ENCODE data around the gene TMEM242.

TMEM242 gene

DNA sequence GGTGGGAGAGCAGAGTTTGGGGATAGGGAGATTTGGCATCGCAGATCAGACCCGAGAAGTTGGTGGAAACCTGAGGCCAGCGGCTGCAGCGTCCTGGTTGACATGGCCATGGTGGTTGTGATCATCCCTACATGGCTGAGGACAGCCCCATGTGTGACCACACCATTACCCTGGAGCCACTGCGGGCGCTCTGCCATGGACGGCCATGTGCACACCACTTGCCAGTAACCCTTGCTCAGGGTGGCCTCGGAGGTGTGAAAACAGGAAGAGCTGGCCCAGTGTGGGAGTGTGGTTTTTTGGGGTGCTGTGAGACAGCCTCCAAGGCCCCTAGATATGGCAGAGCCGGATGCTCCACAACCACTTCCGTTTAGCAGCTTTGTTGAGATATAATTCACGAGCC lies 64.4 kb downstream of the TMEM242 start:
- H3K36me3 ChIP-seq (ENCODE audit: control insufficient read depth in 1 of 2, insufficient read depth in 2 of 2, low read length in 2 of 2), result no peaks in the 10 kb centered on the region
- H3K27ac ChIP-seq (ENCODE audit: low read depth, low read length), result no peak overlapping the region
- no peaks in the 10 kb centered on the region for H3K27me3 ChIP-seq (ENCODE audit: control insufficient read depth in 1 of 2, insufficient read depth in 2 of 2, low read length in 2 of 2)
- H3K9ac ChIP-seq (ENCODE audit: low read depth in 1 of 2, low read length in 2 of 2), result no peak overlapping the region
- H3K4me3 ChIP-seq (ENCODE audit: low read depth in 1 of 2, low read length in 2 of 2), result no peak overlapping the region
- H3K9me3 ChIP-seq (ENCODE audit: control insufficient read depth in 1 of 2, low read length in 2 of 2), result no peaks in the 10 kb centered on the region
- H3K4me1 ChIP-seq (ENCODE audit: control insufficient read depth in 1 of 2, insufficient read depth in 2 of 2, low read length in 2 of 2), result peaks cover 0 to 5% of the 10 kb centered on the region in 2 donors

DNA sequence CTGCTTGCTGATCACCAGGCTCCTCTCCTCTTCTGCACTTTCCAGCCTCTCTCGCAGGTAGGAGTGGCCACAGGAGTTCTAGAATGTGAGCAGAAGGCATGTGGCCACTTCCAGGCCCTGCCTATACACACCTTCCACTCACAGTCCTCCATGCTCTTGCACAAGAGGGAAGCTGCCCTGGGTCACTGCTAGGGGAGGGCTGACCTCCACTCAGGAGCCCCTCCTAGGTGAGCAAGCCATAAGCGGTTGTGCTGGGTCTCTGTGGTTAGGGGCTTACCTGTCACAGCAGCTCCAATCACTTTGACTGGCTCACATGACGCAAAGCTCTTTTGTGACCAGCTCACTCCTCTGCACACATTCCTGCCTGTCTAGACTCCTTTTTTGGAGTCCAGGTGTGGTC lies 68.2 kb downstream of the TMEM242 start:
- Histone ChIP-seq H3K4me3 (ENCODE audit: low read depth in 1 of 2, low read length in 2 of 2) (no peak overlapping the region), H3K9ac (ENCODE audit: low read depth in 1 of 2, low read length in 2 of 2) (no peak overlapping the region), H3K4me1 (ENCODE audit: control insufficient read depth in 1 of 2, insufficient read depth in 2 of 2, low read length in 2 of 2) (no peaks in the 10 kb centered on the region), H3K27me3 (ENCODE audit: control insufficient read depth in 1 of 2, insufficient read depth in 2 of 2, low read length in 2 of 2) (no peaks in the 10 kb centered on the region), H3K9me3 (ENCODE audit: control insufficient read depth in 1 of 2, low read length in 2 of 2) (no peaks in the 10 kb centered on the region), H3K27ac (ENCODE audit: low read depth, low read length) (no peak overlapping the region), H3K36me3 (ENCODE audit: control insufficient read depth in 1 of 2, insufficient read depth in 2 of 2, low read length in 2 of 2) (no peaks in the 10 kb centered on the region)

DNA sequence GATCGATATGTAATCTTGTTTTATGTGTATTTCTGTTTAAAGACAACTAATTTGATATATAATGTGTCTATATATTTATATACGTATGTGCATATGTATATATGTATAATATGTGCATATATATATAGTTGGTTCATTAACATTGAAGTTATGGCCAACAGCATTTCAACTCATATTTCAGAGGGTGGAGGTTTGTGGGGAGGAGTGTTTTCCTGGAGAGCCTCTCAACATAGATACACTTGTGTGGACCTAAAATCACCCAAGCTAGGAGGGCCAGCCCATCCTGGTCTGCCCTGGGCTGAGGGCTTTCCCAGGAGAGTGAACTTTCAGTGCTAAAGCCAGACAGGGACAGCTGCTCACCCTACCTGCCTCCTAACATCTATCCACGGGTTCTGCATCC lies 68.8 kb downstream of the TMEM242 start:
- Histone ChIP-seq H3K4me1 (ENCODE audit: control insufficient read depth in 1 of 2, insufficient read depth in 2 of 2, low read length in 2 of 2) (no peaks in the 10 kb centered on the region), H3K27ac (ENCODE audit: low read depth, low read length) (no peak overlapping the region), H3K9ac (ENCODE audit: low read depth in 1 of 2, low read length in 2 of 2) (no peak overlapping the region), H3K4me3 (ENCODE audit: low read depth in 1 of 2, low read length in 2 of 2) (no peak overlapping the region), H3K9me3 (ENCODE audit: control insufficient read depth in 1 of 2, low read length in 2 of 2) (no peaks in the 10 kb centered on the region), H3K27me3 (ENCODE audit: control insufficient read depth in 1 of 2, insufficient read depth in 2 of 2, low read length in 2 of 2) (no peaks in the 10 kb centered on the region), H3K36me3 (ENCODE audit: control insufficient read depth in 1 of 2, insufficient read depth in 2 of 2, low read length in 2 of 2) (no peaks in the 10 kb centered on the region)

GRCh38 chr6:157253699-157254098 lies 69.6 kb downstream of the TMEM242 start:
- Histone ChIP-seq H3K27ac (ENCODE audit: low read depth, low read length) (no peak overlapping the region), H3K4me3 (ENCODE audit: low read depth in 1 of 2, low read length in 2 of 2) (no peak overlapping the region), H3K27me3 (ENCODE audit: control insufficient read depth in 1 of 2, insufficient read depth in 2 of 2, low read length in 2 of 2) (no peaks in the 10 kb centered on the region), H3K9me3 (ENCODE audit: control insufficient read depth in 1 of 2, low read length in 2 of 2) (no peaks in the 10 kb centered on the region), H3K9ac (ENCODE audit: low read depth in 1 of 2, low read length in 2 of 2) (no peak overlapping the region), H3K36me3 (ENCODE audit: control insufficient read depth in 1 of 2, insufficient read depth in 2 of 2, low read length in 2 of 2) (no peaks in the 10 kb centered on the region), H3K4me1 (ENCODE audit: control insufficient read depth in 1 of 2, insufficient read depth in 2 of 2, low read length in 2 of 2) (no peaks in the 10 kb centered on the region)

DNA sequence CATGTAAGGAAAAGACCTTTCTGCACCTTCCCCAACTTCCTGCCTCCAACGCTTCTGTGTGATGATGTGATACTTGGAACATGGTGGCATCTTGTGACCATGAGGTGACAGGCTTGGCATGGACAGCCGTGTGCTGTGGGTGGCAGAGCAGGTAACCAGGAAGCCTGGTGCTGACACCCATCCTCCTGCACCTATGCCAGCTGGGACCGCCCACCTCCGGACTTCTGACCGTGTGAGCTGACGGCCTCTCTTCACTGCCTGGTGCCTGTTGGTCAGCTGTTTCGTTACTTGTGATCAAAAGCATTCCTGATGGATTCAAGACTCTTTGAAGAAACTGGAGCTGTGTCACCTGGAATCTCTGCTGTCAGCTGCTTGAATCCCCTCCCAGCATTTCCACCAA lies 70.3 kb downstream of the TMEM242 start:
- H3K27ac ChIP-seq (ENCODE audit: low read depth, low read length), result no peak overlapping the region
- H3K27me3 ChIP-seq (ENCODE audit: control insufficient read depth in 1 of 2, insufficient read depth in 2 of 2, low read length in 2 of 2), result no peaks in the 10 kb centered on the region

DNA sequence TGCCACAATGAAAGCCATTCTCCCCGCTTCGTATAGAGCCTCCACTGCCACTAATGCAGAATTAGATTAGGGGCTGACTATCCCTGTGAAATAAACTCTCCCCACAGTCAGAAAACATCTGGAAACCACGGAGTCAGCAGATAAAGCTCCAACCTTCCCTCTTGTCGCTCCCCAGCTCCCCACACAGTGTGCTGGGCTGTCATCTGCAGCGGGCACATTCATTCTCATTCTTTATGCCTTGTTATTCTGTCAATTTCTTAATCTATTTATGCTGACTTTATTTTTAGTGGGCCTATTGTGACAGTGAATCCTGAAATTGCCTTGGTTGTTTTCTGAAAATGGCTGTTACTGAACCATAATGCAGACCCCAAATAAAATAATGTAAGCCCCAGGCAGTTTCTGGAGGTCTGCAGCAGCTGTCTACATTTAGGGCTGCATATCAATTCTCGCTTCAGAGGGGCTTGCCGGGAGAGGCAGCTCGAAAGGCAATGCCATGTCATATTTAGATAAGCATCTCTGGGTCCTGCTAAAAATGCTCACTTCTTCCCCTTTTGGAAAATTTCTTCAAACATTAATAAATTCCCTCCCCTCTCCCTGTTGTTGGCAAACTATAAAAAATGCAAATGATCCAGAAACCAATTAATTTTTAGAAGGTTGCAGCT lies 71.6 kb downstream of the TMEM242 start:
- H3K4me1 ChIP-seq (ENCODE audit: control insufficient read depth in 1 of 2, insufficient read depth in 2 of 2, low read length in 2 of 2), result no peaks in the 10 kb centered on the region
- H3K36me3 ChIP-seq (ENCODE audit: control insufficient read depth in 1 of 2, insufficient read depth in 2 of 2, low read length in 2 of 2), result no peaks in the 10 kb centered on the region
- peaks cover 0 to 6% of the 10 kb centered on the region in 2 donors for H3K9me3 ChIP-seq (ENCODE audit: control insufficient read depth in 1 of 2, low read length in 2 of 2)
- no peak overlapping the region for H3K4me3 ChIP-seq (ENCODE audit: low read depth in 1 of 2, low read length in 2 of 2)
- H3K27me3 ChIP-seq (ENCODE audit: control insufficient read depth in 1 of 2, insufficient read depth in 2 of 2, low read length in 2 of 2), result no peaks in the 10 kb centered on the region
- no peak overlapping the region for H3K9ac ChIP-seq (ENCODE audit: low read depth in 1 of 2, low read length in 2 of 2)
- H3K27ac ChIP-seq (ENCODE audit: low read depth, low read length), result no peak overlapping the region

More for the DNA sequence above, 70.3 kb downstream of the TMEM242 start:
- H3K4me1 ChIP-seq (ENCODE audit: control insufficient read depth in 1 of 2, insufficient read depth in 2 of 2, low read length in 2 of 2), result no peaks in the 10 kb centered on the region
- no peak overlapping the region for H3K9ac ChIP-seq (ENCODE audit: low read depth in 1 of 2, low read length in 2 of 2)
- no peak overlapping the region for H3K4me3 ChIP-seq (ENCODE audit: low read depth in 1 of 2, low read length in 2 of 2)
- no peaks in the 10 kb centered on the region for H3K36me3 ChIP-seq (ENCODE audit: control insufficient read depth in 1 of 2, insufficient read depth in 2 of 2, low read length in 2 of 2)
- H3K9me3 ChIP-seq (ENCODE audit: control insufficient read depth in 1 of 2, low read length in 2 of 2), result peaks cover 0 to 5% of the 10 kb centered on the region in 2 donors

DNA sequence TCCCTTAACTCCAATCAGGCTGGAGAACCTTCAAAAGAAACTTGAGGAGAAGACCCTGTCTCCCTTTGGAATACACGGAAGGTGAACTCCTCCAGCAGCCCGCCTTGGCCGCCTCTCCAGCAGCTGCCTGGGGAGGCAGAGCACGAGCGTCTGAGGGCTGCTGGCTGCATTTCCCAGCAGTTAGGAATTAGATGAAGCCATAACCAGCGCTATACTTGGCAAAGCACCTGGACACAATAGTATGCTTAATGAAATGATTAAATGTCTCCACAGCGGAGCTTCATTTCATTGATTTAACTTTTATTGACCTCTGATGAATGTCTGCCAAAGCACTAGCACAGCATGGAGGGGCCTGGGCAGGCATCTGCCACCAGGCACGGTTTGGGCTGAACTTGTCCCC lies 73.5 kb downstream of the TMEM242 start:
- Histone ChIP-seq H3K27me3 (ENCODE audit: control insufficient read depth in 1 of 2, insufficient read depth in 2 of 2, low read length in 2 of 2) (no peaks in the 10 kb centered on the region), H3K9me3 (ENCODE audit: control insufficient read depth in 1 of 2, low read length in 2 of 2) (peaks cover 0 to 6% of the 10 kb centered on the region in 2 donors), H3K4me1 (ENCODE audit: control insufficient read depth in 1 of 2, insufficient read depth in 2 of 2, low read length in 2 of 2) (no peaks in the 10 kb centered on the region), H3K36me3 (ENCODE audit: control insufficient read depth in 1 of 2, insufficient read depth in 2 of 2, low read length in 2 of 2) (no peaks in the 10 kb centered on the region), H3K4me3 (ENCODE audit: low read depth in 1 of 2, low read length in 2 of 2) (no peak overlapping the region), H3K9ac (ENCODE audit: low read depth in 1 of 2, low read length in 2 of 2) (no peak overlapping the region), H3K27ac (ENCODE audit: low read depth, low read length) (no peak overlapping the region)

- Histone ChIP-seq H3K9me3 (ENCODE audit: control insufficient read depth in 1 of 2, low read length in 2 of 2) (peaks cover 0 to 6% of the 10 kb centered on the region in 2 donors), H3K4me3 (ENCODE audit: low read depth in 1 of 2, low read length in 2 of 2) (no peak overlapping the region), H3K9ac (ENCODE audit: low read depth in 1 of 2, low read length in 2 of 2) (no peak overlapping the region), H3K36me3 (ENCODE audit: control insufficient read depth in 1 of 2, insufficient read depth in 2 of 2, low read length in 2 of 2) (no peaks in the 10 kb centered on the region), H3K27me3 (ENCODE audit: control insufficient read depth in 1 of 2, insufficient read depth in 2 of 2, low read length in 2 of 2) (no peaks in the 10 kb centered on the region), H3K27ac (ENCODE audit: low read depth, low read length) (no peak overlapping the region), H3K4me1 (ENCODE audit: control insufficient read depth in 1 of 2, insufficient read depth in 2 of 2, low read length in 2 of 2) (no peaks in the 10 kb centered on the region)
These were observed 75.1 kb downstream of the TMEM242 start for GRCh38 chr6:157248264-157248663.

GRCh38 chr6:157246771-157247484 lies 76.4 kb downstream of the TMEM242 start:
- H3K27ac ChIP-seq (ENCODE audit: low read depth, low read length), result no peak overlapping the region
- H3K36me3 ChIP-seq (ENCODE audit: control insufficient read depth in 1 of 2, insufficient read depth in 2 of 2, low read length in 2 of 2), result no peaks in the 10 kb centered on the region
- H3K27me3 ChIP-seq (ENCODE audit: control insufficient read depth in 1 of 2, insufficient read depth in 2 of 2, low read length in 2 of 2), result no peaks in the 10 kb centered on the region
- no peak overlapping the region for H3K9ac ChIP-seq (ENCODE audit: low read depth in 1 of 2, low read length in 2 of 2)
- peaks cover 0 to 6% of the 10 kb centered on the region in 2 donors for H3K9me3 ChIP-seq (ENCODE audit: control insufficient read depth in 1 of 2, low read length in 2 of 2)
- H3K4me3 ChIP-seq (ENCODE audit: low read depth in 1 of 2, low read length in 2 of 2), result no peak overlapping the region
- peaks cover 7% of the 10 kb centered on the region in 2 donors for H3K4me1 ChIP-seq (ENCODE audit: control insufficient read depth in 1 of 2, insufficient read depth in 2 of 2, low read length in 2 of 2)

GRCh38 chr6:157246048-157246630 lies 77.2 kb downstream of the TMEM242 start:
- no peaks in the 10 kb centered on the region for H3K36me3 ChIP-seq (ENCODE audit: control insufficient read depth in 1 of 2, insufficient read depth in 2 of 2, low read length in 2 of 2)
- H3K4me3 ChIP-seq (ENCODE audit: low read depth in 1 of 2, low read length in 2 of 2), result no peak overlapping the region
- peaks cover 11 to 13% of the 10 kb centered on the region in 2 donors for H3K4me1 ChIP-seq (ENCODE audit: control insufficient read depth in 1 of 2, insufficient read depth in 2 of 2, low read length in 2 of 2)
- no peak overlapping the region for H3K27ac ChIP-seq (ENCODE audit: low read depth, low read length)
- H3K9ac ChIP-seq (ENCODE audit: low read depth in 1 of 2, low read length in 2 of 2), result no peak overlapping the region
- H3K9me3 ChIP-seq (ENCODE audit: control insufficient read depth in 1 of 2, low read length in 2 of 2), result peaks cover 0 to 6% of the 10 kb centered on the region in 2 donors
- H3K27me3 ChIP-seq (ENCODE audit: control insufficient read depth in 1 of 2, insufficient read depth in 2 of 2, low read length in 2 of 2), result no peaks in the 10 kb centered on the region
